Fibroblast of lung (primary cell): ENCODE data around the gene LARP6. TPM values are rescaled to one million over a fixed set of nuclear protein-coding genes. Genes with fewer than 3 reads are reported as not detected.

ENCODE experiments used
- DNase-seq, 2 donors: peaks; one replicate each; pipeline versions ENCODE4 v3.0.0 to v3.0.0-alpha.2; 2010; ENCODE audit warnings: low read depth in 2 of 2
- H2AFZ ChIP-seq: 2 replicates; pipeline ENCODE4 v1.5.1; 2012; ENCODE audit warnings: low read length, control low read depth, inconsistent platforms
- H3K27ac ChIP-seq: 2 replicates; pipeline ENCODE4 v1.5.1; 2011; ENCODE audit warnings: low read length, control low read depth; ENCODE audit not compliant: insufficient read depth
- H3K27me3 ChIP-seq: 2 replicates; pipeline ENCODE4 v1.5.1; 2011; ENCODE audit warnings: mild to moderate bottlenecking, low read length; ENCODE audit not compliant: control insufficient read depth, insufficient read depth
- H3K36me3 ChIP-seq: 2 replicates; pipeline ENCODE4 v1.5.1; 2011; ENCODE audit warnings: low read length; ENCODE audit not compliant: control insufficient read depth, insufficient read depth
- H3K4me1 ChIP-seq: 2 replicates; pipeline ENCODE4 v1.5.1; 2011; ENCODE audit warnings: low read length; ENCODE audit not compliant: control insufficient read depth, insufficient read depth; ENCODE audit errors: extremely low read depth
- H3K4me2 ChIP-seq: 2 replicates; pipeline ENCODE4 v1.5.1; 2011; ENCODE audit warnings: low read length, control low read depth; ENCODE audit not compliant: insufficient read depth; ENCODE audit errors: extremely low read depth
- H3K4me3 ChIP-seq, 4 experiments: fragments of 200-600 bp in 1 of 4; sonication (generic) in 1 of 4; replicated peaks in 1 of 4; 2 replicates each; pipeline ENCODE4 v1.5.1; 2011 to 2016; ENCODE audit warnings: low read length in 4 of 4, low read depth in 3 of 4, mild to moderate bottlenecking in 3 of 4, control low read depth in 2 of 4, inconsistent platforms in 1 of 4, mixed read lengths in 1 of 4; ENCODE audit not compliant: insufficient read depth in 1 of 4; ENCODE audit errors: control extremely low read depth in 1 of 4
- H3K79me2 ChIP-seq: 2 replicates; pipeline ENCODE4 v1.5.1; 2012; ENCODE audit warnings: mild to moderate bottlenecking, low read length, inconsistent platforms; ENCODE audit not compliant: control insufficient read depth, insufficient read depth
- H3K9ac ChIP-seq: 2 replicates; pipeline ENCODE4 v1.5.1; 2011; ENCODE audit warnings: mild to moderate bottlenecking, low read length, control low read depth; ENCODE audit not compliant: insufficient read depth
- H3K9me3 ChIP-seq: 2 replicates; pipeline ENCODE4 v1.5.1; 2012; ENCODE audit warnings: low read depth, low read length; ENCODE audit not compliant: control insufficient read depth, insufficient read depth
- H4K20me1 ChIP-seq: 2 replicates; pipeline ENCODE4 v1.5.1; 2011; ENCODE audit warnings: low read length; ENCODE audit not compliant: control insufficient read depth, insufficient read depth; ENCODE audit errors: extremely low read depth
- EZH2 ChIP-seq: IDR thresholded peaks from 2 replicates; pipeline ENCODE4 v1.5.1; 2012; ENCODE audit warnings: low read length, control low read depth, mild to moderate bottlenecking; ENCODE audit errors: missing control alignments
- polyA plus RNA-seq, 2 donors: library from polyadenylated mRNA; depleted of rRNA in 1 of 2; stranded (reverse) in 1 of 2; unstranded in 1 of 2; fragments of >200 nt; gene quantifications; 2 replicates each; pipeline ENCODE4 v1.2.1, GENCODE V29; 2011 to 2012; ENCODE audit warnings: missing spikeins in 1 of 2
- total RNA-seq: library from RNA; depleted of rRNA; stranded (reverse); fragments of >200 nt; gene quantifications from 2 replicates; pipeline ENCODE4 v1.2.1, GENCODE V29; 2014
- TF ChIP-seq, protein P1 (sequence below), 2 donors: IDR thresholded peaks in 1 of 2; conservative IDR thresholded peaks in 1 of 2; 1 replicate in 1 of 2; 2 replicates in 1 of 2; pipeline ENCODE4 v1.5.1; 2011 to 2012; ENCODE audit warnings: low read length in 2 of 2, control low read depth in 1 of 2, inconsistent platforms in 1 of 2, low read depth in 1 of 2, mild to moderate bottlenecking in 1 of 2

Gene LARP6
- total and polyA plus RNA-seq, 2 donors (not counting 1 experiment from before 2014, with no cell fraction given), result 108 to 160 TPM

DNA sequence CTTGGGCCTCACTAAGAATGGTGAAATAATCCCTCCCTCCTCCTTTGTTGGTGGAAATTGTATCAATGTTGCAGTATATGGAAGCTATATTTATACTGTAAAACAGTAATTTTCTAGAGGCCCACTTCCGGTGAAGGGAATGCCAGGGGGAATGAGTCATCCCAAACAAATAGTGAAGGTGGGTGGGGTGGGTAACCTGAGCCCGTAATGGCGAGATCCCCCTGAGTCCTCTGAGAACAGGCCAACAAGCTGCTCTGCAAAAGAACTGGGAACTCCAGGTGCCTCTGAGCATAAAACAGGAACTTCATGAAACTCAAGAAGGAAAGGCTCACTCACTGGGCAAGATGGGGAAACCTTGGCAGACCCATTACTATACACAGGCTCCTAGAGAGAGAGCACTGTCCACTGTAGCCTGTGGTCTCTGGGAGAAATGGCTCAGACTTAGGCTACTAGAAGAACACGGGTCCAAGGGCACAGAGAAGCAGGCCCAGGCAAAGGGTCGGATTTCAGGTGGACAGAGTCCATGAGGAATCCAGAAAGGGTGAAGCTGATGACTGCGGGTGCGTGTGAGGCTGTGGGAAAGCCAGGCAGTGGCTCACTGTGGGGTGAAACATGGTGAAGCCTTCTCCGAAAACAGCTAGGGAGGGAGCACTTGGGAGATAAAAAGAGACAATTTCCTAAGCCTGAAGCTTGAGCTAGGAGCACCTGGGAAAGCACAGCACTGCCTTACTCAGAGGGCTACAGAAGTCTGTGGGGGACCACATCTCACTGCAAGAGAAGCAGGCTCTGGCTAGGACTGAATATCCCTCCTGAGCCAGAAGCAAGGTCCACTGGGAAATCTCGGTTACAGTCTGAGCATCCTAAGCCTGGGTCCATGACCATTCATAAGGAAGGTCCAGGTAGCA lies 19.8 kb downstream of the LARP6 start:
- Histone ChIP-seq H3K9ac (no peak overlapping the region), H3K9me3 (no peaks in the 10 kb centered on the region), H3K27ac (peak overlapping the region; percentile 58), H3K36me3 (peaks cover 13% of the 10 kb centered on the region), H4K20me1 (no peaks in the 10 kb centered on the region), H3K4me1 (peaks cover 9% of the 10 kb centered on the region), H3K79me2 (peaks cover 14% of the 10 kb centered on the region), H3K4me2 (peak overlapping the region; percentile 48), H3K4me3 (no peak overlapping the region), H2AFZ (no peak overlapping the region), H3K27me3 (no peaks in the 10 kb centered on the region)
- peak; percentile 82 to 88 for DNase-seq
- TF ChIP-seq, protein P1, sequence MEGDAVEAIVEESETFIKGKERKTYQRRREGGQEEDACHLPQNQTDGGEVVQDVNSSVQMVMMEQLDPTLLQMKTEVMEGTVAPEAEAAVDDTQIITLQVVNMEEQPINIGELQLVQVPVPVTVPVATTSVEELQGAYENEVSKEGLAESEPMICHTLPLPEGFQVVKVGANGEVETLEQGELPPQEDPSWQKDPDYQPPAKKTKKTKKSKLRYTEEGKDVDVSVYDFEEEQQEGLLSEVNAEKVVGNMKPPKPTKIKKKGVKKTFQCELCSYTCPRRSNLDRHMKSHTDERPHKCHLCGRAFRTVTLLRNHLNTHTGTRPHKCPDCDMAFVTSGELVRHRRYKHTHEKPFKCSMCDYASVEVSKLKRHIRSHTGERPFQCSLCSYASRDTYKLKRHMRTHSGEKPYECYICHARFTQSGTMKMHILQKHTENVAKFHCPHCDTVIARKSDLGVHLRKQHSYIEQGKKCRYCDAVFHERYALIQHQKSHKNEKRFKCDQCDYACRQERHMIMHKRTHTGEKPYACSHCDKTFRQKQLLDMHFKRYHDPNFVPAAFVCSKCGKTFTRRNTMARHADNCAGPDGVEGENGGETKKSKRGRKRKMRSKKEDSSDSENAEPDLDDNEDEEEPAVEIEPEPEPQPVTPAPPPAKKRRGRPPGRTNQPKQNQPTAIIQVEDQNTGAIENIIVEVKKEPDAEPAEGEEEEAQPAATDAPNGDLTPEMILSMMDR (conservative IDR thresholded peaks at IDR 0.05 in 1 of 2, IDR thresholded peaks at IDR 0.05 in 1 of 2; ENCODE audit: low read depth in 1 of 2, low read length in 2 of 2), result no peak
- TF ChIP-seq EZH2, result no peak

DNA sequence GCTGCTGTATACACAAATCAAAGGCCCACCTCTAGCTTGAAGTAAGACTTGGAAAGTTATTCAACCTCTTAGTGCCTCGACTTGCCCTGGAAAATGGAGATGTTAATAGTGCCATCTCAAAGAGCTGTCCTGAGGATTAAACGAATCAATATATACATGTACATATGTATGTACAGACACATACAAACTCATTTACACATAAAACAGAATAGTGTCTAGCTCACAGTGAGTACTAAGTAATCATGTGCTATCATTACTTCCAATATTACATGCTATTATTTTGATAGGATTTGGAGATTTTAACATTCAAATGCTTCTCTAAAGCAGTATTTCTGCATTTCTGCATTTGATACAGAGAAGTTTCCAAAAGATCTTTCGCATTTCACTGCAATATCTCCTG lies 20.5 kb downstream of the LARP6 start:
- Histone ChIP-seq H3K27ac (no peak overlapping the region), H3K27me3 (no peaks in the 10 kb centered on the region), H3K4me1 (peaks cover 9% of the 10 kb centered on the region), H3K4me3 (no peak overlapping the region), H2AFZ (no peak overlapping the region), H3K79me2 (peaks cover 12% of the 10 kb centered on the region), H3K9ac (no peak overlapping the region), H3K36me3 (peaks cover 13% of the 10 kb centered on the region), H3K9me3 (no peaks in the 10 kb centered on the region), H3K4me2 (no peak overlapping the region), H4K20me1 (no peaks in the 10 kb centered on the region)
- DNase-seq, result no peak
- TF ChIP-seq, protein P1 (conservative IDR thresholded peaks at IDR 0.05 in 1 of 2, IDR thresholded peaks at IDR 0.05 in 1 of 2; ENCODE audit: low read depth in 1 of 2, low read length in 2 of 2), result no peak
- TF ChIP-seq EZH2, result no peak

DNA sequence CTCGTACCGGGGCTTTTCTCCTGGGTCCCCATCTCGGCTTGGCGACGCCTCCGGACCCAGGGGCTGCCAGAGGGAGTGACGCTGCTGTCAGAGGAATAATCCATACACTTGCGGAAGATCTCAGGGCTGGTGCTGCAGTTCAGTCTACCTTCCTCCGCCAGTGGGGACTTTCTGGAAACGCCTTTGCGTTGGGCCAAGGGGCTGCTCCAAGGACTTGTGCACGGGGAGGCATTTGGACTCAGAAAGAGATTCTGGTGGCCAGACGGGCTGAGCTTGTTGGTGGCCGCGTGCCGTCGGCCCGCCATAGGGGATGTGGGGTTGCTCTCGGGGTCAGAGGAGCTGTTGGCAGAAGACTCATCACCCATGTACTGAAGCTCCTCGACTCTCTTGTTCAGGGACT lies 21.8 kb downstream of the LARP6 start:
- Histone ChIP-seq H3K9me3 (no peaks in the 10 kb centered on the region), H3K4me1 (peaks cover 9% of the 10 kb centered on the region), H3K9ac (no peak overlapping the region), H3K27ac (no peak overlapping the region), H4K20me1 (no peaks in the 10 kb centered on the region), H3K79me2 (peaks cover 2% of the 10 kb centered on the region), H3K4me3 (no peak overlapping the region), H2AFZ (no peak overlapping the region), H3K27me3 (no peaks in the 10 kb centered on the region), H3K4me2 (no peak overlapping the region), H3K36me3 (peaks cover 11% of the 10 kb centered on the region)
- TF ChIP-seq, protein P1 (conservative IDR thresholded peaks at IDR 0.05 in 1 of 2, IDR thresholded peaks at IDR 0.05 in 1 of 2; ENCODE audit: low read depth in 1 of 2, low read length in 2 of 2), result no peak
- no peak for TF ChIP-seq EZH2
- no peak for DNase-seq
